Gastroesophageal sphincter (tissue), 3 donors: Measurements from ENCODE around the gene ZNF750.

ENCODE experiments used
- EP300 ChIP-seq: sonication (generic); formaldehyde crosslinking; IDR thresholded peaks from one replicate; pipeline ENCODE4 v1.6.1; 2017; ENCODE audit warnings: antibody characterized with exemption, mild to moderate bottlenecking
- POLR2A ChIP-seq, 2 donors: fragments of 450-650 bp; IDR thresholded peaks; one replicate each; pipeline ENCODE4 v1.6.1; 2017; ENCODE audit warnings: antibody characterized with exemption in 2 of 2, mild to moderate bottlenecking in 2 of 2, moderate library complexity in 1 of 2
- TF ChIP-seq, protein P1 (sequence below), 4 experiments: fragments of 200-600 bp in 2 of 4; fragments of 450-650 bp in 2 of 4; sonication (generic) in 1 of 4; IDR thresholded peaks; one replicate each; pipeline ENCODE4 v1.5.1; 2017 to 2019; ENCODE audit warnings: antibody characterized with exemption in 4 of 4, mild to moderate bottlenecking in 2 of 4, moderate library complexity in 2 of 4

DNA sequence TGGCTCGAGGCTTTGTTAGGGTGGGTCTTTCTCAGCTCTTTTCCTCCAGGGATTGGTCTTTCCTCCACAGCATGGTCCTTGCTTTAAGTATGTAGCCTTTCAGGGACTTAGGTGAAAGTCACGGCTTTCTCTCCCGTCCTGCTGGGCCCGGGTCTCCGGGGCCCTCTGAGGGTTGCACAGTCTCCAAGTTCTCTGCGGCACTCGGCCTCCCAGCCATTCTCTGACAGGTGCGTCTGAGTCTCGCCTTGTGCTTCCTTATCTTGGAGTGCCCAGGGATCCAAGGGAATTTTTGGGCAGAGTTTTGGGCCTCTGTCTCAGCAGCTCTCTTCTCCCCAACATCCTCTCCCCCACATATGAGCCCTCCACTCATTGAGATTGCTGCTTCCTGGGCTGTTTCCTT, 36.6 kb downstream of the ZNF750 start:
- TF ChIP-seq EP300 (no peak), POLR2A (IDR thresholded peaks at IDR 0.05) (no peak)
- TF ChIP-seq, protein P1, sequence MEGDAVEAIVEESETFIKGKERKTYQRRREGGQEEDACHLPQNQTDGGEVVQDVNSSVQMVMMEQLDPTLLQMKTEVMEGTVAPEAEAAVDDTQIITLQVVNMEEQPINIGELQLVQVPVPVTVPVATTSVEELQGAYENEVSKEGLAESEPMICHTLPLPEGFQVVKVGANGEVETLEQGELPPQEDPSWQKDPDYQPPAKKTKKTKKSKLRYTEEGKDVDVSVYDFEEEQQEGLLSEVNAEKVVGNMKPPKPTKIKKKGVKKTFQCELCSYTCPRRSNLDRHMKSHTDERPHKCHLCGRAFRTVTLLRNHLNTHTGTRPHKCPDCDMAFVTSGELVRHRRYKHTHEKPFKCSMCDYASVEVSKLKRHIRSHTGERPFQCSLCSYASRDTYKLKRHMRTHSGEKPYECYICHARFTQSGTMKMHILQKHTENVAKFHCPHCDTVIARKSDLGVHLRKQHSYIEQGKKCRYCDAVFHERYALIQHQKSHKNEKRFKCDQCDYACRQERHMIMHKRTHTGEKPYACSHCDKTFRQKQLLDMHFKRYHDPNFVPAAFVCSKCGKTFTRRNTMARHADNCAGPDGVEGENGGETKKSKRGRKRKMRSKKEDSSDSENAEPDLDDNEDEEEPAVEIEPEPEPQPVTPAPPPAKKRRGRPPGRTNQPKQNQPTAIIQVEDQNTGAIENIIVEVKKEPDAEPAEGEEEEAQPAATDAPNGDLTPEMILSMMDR (IDR thresholded peaks at IDR 0.05): no peak
